ENCODE data around the gene POU6F1.

POU6F1 gene

DNA sequence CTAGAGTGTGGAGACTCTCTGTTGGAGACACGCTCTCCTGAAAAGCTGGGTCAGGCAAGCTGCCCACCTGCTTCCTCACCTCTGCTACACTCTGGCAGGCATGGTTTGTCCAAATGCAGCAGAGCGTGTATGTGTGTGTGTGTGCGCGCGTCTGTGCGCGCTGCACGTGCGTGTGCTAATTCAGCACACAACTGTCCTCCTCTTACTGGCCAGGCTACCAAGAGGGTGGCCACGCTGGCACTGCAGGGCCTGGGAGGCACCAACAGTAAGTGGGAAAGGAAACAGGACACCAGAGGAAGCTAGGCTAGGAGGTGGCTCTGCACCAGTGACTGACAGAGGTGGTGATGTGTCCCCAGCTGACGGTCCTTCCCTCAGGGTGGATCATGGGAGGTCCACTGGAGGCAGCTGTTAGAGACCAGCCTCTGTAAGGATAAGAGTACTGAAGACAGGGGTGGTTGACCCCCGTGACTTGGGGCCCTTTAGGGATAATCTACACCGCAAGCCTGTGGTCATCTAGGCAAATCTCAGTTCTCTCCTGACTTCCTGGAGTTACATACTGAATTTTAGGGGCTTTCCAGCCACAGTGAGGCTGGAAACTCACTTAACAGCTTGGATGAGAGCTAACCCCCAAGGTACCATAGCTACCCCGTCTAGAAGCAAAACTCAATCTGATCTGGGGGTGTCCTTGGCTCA lies 29.4 kb downstream of the POU6F1 start:
- Histone ChIP-seq H3K27me3 (ENCODE audit: control insufficient read depth, insufficient read depth, low read length, poor library complexity, severe bottlenecking) (no peaks in the 10 kb centered on the region), H3K4me3 (ENCODE audit: insufficient read depth, low read depth, low read length) (no peak overlapping the region), H3K4me1 (ENCODE audit: control insufficient read depth, insufficient read depth, low read length) (peaks cover 13% of the 10 kb centered on the region), H3K27ac (ENCODE audit: insufficient read depth, low read depth, low read length, poor library complexity, severe bottlenecking) (no peak overlapping the region), H3K9me3 (ENCODE audit: control insufficient read depth, low read length) (no peaks in the 10 kb centered on the region), H3K36me3 (ENCODE audit: control insufficient read depth, insufficient read depth, low read length) (no peaks in the 10 kb centered on the region)
- 94 to 95% methylated on average over 14 of the region's 14 CpGs for WGBS, 2 experiments

DNA sequence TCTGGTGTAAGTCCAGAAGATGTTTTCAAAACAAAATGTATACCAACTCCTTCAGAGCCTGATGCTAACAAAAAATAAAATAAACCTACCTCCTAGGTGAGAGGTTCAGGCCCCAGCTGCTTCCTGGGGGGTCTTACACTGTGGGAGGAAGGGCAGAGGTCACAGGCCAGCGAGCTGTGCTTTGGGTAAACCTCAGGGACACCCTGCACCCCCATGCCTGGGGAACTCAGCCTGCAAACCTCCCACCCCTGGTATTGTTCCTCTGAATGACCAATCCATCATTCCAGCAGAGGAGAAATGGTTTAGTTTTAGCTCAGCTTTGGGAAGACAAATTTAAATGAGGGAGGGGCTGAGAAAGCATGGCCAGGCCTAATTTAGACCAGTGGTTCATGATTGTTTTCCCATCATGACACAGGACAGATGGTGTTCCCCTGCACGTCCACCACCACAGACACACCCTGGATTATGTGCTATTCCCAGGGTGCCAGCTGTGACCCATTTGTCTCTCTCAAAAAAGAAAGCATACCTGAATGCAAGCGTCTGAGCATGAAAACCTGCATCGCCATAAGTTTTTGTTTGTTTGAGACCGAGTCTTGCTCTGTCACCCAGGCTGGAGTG lies 30.4 kb downstream of the POU6F1 start:
- Histone ChIP-seq H3K27me3 (ENCODE audit: control insufficient read depth, insufficient read depth, low read length, poor library complexity, severe bottlenecking) (no peaks in the 10 kb centered on the region), H3K9me3 (ENCODE audit: control insufficient read depth, low read length) (no peaks in the 10 kb centered on the region), H3K36me3 (ENCODE audit: control insufficient read depth, insufficient read depth, low read length) (no peaks in the 10 kb centered on the region), H3K4me1 (ENCODE audit: control insufficient read depth, insufficient read depth, low read length) (peaks cover 13% of the 10 kb centered on the region), H3K27ac (ENCODE audit: insufficient read depth, low read depth, low read length, poor library complexity, severe bottlenecking) (no peak overlapping the region), H3K4me3 (ENCODE audit: insufficient read depth, low read depth, low read length) (no peak overlapping the region)
- 68 to 71% methylated on average over 5 of the region's 5 CpGs for WGBS, 2 experiments

DNA sequence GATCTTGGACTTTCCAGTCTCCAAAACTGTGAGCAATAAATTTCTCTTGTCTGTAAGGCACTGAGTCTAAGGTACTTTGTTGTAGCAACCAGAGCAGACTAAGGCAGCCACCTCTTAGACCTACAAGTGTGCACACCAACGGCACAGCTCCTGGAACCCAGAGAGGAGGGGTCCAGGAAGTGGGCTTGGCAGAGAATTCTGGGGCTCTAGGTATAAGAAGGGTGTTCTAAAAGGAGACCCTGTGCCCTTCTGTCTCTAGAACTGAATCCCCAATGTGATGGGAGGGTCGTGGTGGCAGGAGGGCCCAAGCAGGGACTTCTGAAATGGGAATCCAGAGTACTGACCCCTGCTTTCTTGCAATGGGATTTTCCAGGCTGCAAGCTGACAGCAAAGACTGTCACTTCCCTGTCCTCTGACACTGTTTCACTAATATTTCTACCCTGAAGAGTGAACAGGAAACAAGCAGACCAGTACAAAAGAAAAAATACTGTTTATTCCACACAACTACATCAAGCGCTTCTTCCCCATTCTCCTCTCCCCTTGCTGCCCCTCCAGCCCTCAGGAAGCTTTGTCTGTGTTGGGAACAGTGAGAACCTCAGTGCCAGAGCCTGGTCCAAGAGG lies 31.3 kb downstream of the POU6F1 start:
- Histone ChIP-seq H3K9me3 (ENCODE audit: control insufficient read depth, low read length) (no peaks in the 10 kb centered on the region), H3K4me1 (ENCODE audit: control insufficient read depth, insufficient read depth, low read length) (peaks cover 13% of the 10 kb centered on the region), H3K27me3 (ENCODE audit: control insufficient read depth, insufficient read depth, low read length, poor library complexity, severe bottlenecking) (no peaks in the 10 kb centered on the region), H3K4me3 (ENCODE audit: insufficient read depth, low read depth, low read length) (no peak overlapping the region), H3K27ac (ENCODE audit: insufficient read depth, low read depth, low read length, poor library complexity, severe bottlenecking) (no peak overlapping the region), H3K36me3 (ENCODE audit: control insufficient read depth, insufficient read depth, low read length) (no peaks in the 10 kb centered on the region)
- 89 to 90% methylated on average over 3 of the region's 3 CpGs for WGBS, 2 experiments

DNA sequence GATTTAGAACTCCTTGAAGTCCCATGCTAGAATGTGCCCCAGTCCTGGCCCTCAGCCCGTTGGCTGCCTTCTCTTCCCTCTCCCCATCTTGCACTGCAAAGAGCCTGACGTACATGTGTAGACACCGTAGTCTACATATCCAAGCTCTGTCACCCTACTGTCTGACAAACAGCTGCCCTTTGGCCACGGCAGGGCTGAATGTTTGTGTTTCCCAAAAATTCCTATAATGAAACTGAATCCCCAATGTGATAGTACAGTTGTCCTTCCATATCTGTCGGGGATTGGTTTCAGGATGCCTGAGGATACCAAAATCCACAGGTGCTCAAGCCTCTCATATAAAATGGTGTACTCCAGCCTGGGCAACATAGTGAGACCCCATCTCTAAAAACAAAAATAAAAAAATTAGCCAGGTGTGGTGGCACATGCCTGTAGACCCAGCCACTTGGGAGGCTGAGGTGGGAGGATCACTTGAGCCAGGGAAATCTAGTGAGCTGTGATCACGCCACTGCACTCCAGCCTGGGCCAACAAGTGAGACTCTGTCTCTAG lies 32.6 kb downstream of the POU6F1 start:
- Histone ChIP-seq H3K36me3 (ENCODE audit: control insufficient read depth, insufficient read depth, low read length) (no peaks in the 10 kb centered on the region), H3K4me3 (ENCODE audit: insufficient read depth, low read depth, low read length) (no peak overlapping the region), H3K27me3 (ENCODE audit: control insufficient read depth, insufficient read depth, low read length, poor library complexity, severe bottlenecking) (no peaks in the 10 kb centered on the region), H3K27ac (ENCODE audit: insufficient read depth, low read depth, low read length, poor library complexity, severe bottlenecking) (no peak overlapping the region), H3K9me3 (ENCODE audit: control insufficient read depth, low read length) (no peaks in the 10 kb centered on the region), H3K4me1 (ENCODE audit: control insufficient read depth, insufficient read depth, low read length) (peaks cover 13% of the 10 kb centered on the region)
- 94 to 97% methylated on average over 6 of the region's 6 CpGs for WGBS, 2 experiments

DNA sequence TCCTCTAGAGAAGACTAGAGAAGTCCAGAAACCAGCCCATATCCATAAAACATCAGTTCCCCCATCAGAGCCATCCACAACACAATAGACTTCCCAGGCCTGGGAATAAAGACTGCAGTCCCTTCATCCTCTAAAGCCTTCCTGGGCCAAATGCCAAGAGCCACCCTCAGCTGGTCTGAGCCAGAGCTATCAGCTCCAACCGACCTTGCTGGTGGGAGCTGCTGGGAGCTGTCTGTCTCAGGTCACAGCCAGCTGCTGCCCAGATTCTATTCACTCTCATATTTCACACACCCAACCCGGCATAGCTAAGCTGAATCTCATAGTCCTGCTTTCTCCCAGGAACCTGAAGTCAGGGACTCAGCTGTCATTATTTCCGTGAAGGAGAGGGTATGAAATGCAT lies 34.0 kb downstream of the POU6F1 start:
- H3K27ac ChIP-seq (ENCODE audit: insufficient read depth, low read depth, low read length, poor library complexity, severe bottlenecking): no peak overlapping the region
- no peaks in the 10 kb centered on the region for H3K36me3 ChIP-seq (ENCODE audit: control insufficient read depth, insufficient read depth, low read length)
- no peaks in the 10 kb centered on the region for H3K9me3 ChIP-seq (ENCODE audit: control insufficient read depth, low read length)
- 71 to 73% methylated on average over 3 of the region's 3 CpGs for WGBS, 2 experiments
- H3K27me3 ChIP-seq (ENCODE audit: control insufficient read depth, insufficient read depth, low read length, poor library complexity, severe bottlenecking): no peaks in the 10 kb centered on the region
- H3K4me3 ChIP-seq (ENCODE audit: insufficient read depth, low read depth, low read length): no peak overlapping the region
- peaks cover 9% of the 10 kb centered on the region for H3K4me1 ChIP-seq (ENCODE audit: control insufficient read depth, insufficient read depth, low read length)

DNA sequence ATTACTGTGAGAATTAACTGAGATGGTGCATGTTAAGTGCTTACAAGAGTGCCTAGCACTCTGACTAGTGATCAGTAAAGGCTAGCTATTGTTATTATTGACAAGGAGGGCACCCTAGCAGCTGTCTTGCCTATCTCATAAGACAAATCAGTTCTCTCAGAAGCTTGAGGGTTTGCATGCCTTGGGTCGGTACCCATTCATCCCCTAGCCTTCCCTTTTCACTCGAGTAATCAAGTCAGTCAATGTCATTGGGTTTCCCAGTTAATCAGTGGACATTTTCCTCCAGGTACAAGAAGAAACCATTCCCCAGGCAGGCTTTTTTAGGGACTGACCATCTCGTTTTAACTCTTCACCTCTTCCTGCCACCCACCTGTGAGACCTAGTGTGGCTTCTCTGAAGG lies 34.5 kb downstream of the POU6F1 start:
- H3K27me3 ChIP-seq (ENCODE audit: control insufficient read depth, insufficient read depth, low read length, poor library complexity, severe bottlenecking): no peaks in the 10 kb centered on the region
- H3K9me3 ChIP-seq (ENCODE audit: control insufficient read depth, low read length): no peaks in the 10 kb centered on the region
- WGBS, 2 experiments: 80 to 90% methylated on average over 3 of the region's 3 CpGs
- no peak overlapping the region for H3K27ac ChIP-seq (ENCODE audit: insufficient read depth, low read depth, low read length, poor library complexity, severe bottlenecking)
- peaks cover 8% of the 10 kb centered on the region for H3K4me1 ChIP-seq (ENCODE audit: control insufficient read depth, insufficient read depth, low read length)
- H3K4me3 ChIP-seq (ENCODE audit: insufficient read depth, low read depth, low read length): no peak overlapping the region
- no peaks in the 10 kb centered on the region for H3K36me3 ChIP-seq (ENCODE audit: control insufficient read depth, insufficient read depth, low read length)

DNA sequence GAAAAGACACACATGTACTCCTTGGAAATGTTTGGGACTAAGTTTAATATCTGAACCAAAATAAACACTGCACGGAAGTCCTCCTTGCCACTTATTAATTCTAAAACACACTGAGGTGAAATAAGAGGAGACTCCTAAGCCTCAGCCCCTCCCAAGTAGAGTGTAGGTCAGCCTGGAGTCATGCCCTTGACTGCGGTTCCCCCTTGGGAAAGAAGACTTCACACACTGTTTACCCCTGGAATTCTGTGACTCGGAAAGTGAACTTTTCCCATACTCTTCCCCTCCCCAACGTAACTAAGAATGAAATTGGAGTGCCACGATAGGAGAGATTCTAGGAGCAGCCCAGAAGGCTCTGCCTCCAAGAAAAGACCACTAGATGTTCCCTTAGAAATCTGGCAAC lies 36.3 kb downstream of the POU6F1 start:
- H3K9me3 ChIP-seq (ENCODE audit: control insufficient read depth, low read length): no peaks in the 10 kb centered on the region
- no peak overlapping the region for H3K4me3 ChIP-seq (ENCODE audit: insufficient read depth, low read depth, low read length)
- 91 to 96% methylated on average over 5 of the region's 5 CpGs for WGBS, 2 experiments
- no peaks in the 10 kb centered on the region for H3K4me1 ChIP-seq (ENCODE audit: control insufficient read depth, insufficient read depth, low read length)
- H3K27me3 ChIP-seq (ENCODE audit: control insufficient read depth, insufficient read depth, low read length, poor library complexity, severe bottlenecking): no peaks in the 10 kb centered on the region
- H3K27ac ChIP-seq (ENCODE audit: insufficient read depth, low read depth, low read length, poor library complexity, severe bottlenecking): no peak overlapping the region
- H3K36me3 ChIP-seq (ENCODE audit: control insufficient read depth, insufficient read depth, low read length): no peaks in the 10 kb centered on the region

DNA sequence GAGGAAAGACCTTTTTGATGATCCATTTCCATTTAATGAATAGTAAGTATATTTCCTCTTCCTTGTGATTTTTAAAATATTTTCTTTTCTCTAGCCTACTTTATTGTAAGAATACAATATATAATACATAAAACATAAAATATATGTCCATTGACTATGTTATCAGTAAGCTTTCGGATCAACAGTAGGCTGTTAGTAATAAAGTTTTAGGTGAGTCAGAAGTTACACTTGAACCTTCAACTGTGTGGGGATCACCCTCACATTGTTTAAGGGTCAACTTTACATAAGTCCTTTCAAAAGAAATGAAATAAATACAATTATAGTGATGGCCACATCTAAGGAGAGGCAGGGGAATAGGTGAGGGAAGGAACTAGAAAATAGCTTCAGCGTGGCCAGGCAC lies 40.0 kb downstream of the POU6F1 start:
- 91 to 93% methylated on average over 1 of the region's 2 CpGs for WGBS, 2 experiments

DNA sequence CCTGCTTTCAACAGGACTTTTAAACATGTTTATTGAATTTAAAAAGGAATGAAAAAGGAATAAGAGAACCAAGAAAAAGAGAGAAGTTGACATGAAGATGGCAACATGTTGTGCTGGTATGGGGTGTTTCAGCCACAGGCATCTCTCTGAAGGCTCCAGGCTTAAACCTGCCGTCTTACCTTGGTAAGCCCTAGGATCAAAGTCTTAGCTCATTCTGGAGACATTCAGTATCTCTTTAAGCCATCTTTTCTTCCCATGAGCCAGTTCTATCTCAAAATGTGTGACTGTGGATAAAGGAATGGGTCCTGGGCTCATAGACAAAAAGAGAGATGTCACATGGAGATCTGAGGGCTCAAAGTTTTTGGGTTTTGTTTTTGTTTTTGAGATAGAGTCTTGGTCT lies 43.4 kb downstream of the POU6F1 start:
- no peaks in the 10 kb centered on the region for H3K27me3 ChIP-seq (ENCODE audit: control insufficient read depth, insufficient read depth, low read length, poor library complexity, severe bottlenecking)
- H3K27ac ChIP-seq (ENCODE audit: insufficient read depth, low read depth, low read length, poor library complexity, severe bottlenecking): no peak overlapping the region
- no peaks in the 10 kb centered on the region for H3K9me3 ChIP-seq (ENCODE audit: control insufficient read depth, low read length)
- 89% methylated on average over 1 of the region's 1 CpG for WGBS, 2 experiments
- H3K4me3 ChIP-seq (ENCODE audit: insufficient read depth, low read depth, low read length): no peak overlapping the region
- H3K36me3 ChIP-seq (ENCODE audit: control insufficient read depth, insufficient read depth, low read length): no peaks in the 10 kb centered on the region
- no peaks in the 10 kb centered on the region for H3K4me1 ChIP-seq (ENCODE audit: control insufficient read depth, insufficient read depth, low read length)

More for the DNA sequence above, 40.0 kb downstream of the POU6F1 start:
- Histone ChIP-seq H3K27ac (ENCODE audit: insufficient read depth, low read depth, low read length, poor library complexity, severe bottlenecking) (no peak overlapping the region), H3K4me3 (ENCODE audit: insufficient read depth, low read depth, low read length) (no peak overlapping the region), H3K9me3 (ENCODE audit: control insufficient read depth, low read length) (no peaks in the 10 kb centered on the region), H3K36me3 (ENCODE audit: control insufficient read depth, insufficient read depth, low read length) (no peaks in the 10 kb centered on the region), H3K4me1 (ENCODE audit: control insufficient read depth, insufficient read depth, low read length) (no peaks in the 10 kb centered on the region), H3K27me3 (ENCODE audit: control insufficient read depth, insufficient read depth, low read length, poor library complexity, severe bottlenecking) (no peaks in the 10 kb centered on the region)
